Measurements from ENCODE around the gene SUGT1.

The SUGT1 gene

DNA sequence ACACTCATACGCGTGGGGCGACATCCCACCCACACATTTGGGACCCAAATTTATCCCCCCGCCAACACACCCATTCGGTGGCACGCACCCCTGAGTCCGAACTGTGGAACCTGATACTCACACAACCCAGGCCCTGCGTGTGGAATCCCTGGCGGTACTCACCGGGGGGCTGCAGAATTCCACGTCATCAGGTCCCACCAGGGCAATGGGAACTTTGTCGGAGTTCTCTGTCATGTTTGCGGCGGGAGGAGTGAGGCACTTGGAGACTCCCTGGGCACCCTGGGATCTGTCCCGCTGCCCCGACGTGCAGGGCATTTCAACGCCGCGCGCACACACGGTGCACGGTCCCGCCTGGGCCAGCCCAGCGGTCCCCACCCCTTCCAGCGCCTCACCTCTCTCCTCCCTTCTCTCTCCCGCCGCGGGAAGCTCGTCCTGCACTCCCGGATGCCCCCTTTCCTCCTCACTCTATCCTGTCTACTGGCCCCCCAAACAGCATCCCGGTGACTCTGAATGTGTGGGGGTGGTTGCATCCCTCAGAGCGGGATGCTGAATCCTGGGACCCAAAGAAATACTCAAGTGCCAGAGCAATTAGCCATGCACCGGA is 86.9 kb downstream of the SUGT1 start, which contains the start of gene CNMD:
TSS of gene CNMD (minus strand) at position 353 of the 604 bp plus-strand sequence. CDS start at position 234, 119 bp downstream.
- no peak for DNase-seq

DNA sequence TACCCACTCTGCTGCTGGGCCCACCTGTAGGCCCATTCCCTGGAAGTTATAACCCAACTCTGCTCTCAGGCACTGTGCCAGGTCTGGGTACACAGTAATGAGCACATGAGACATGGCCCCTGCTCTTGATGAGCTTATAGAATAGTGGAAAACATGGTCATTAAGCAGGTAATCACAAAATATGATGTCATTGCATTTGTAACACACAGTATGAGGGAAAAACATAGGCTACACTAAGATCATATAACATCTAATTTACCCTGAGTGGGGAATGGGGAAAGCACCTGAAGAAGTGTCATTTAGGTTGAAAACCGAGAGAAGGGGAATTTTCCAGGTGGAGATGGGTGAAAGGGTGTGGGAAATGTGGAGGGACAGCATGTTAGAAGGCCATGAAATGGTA is 90.9 kb downstream of the SUGT1 start:
- no peak for DNase-seq

- no peak for DNase-seq
Measured at GRCh38 chr13:52743988-52744387, 91.4 kb downstream of the SUGT1 start.

DNA sequence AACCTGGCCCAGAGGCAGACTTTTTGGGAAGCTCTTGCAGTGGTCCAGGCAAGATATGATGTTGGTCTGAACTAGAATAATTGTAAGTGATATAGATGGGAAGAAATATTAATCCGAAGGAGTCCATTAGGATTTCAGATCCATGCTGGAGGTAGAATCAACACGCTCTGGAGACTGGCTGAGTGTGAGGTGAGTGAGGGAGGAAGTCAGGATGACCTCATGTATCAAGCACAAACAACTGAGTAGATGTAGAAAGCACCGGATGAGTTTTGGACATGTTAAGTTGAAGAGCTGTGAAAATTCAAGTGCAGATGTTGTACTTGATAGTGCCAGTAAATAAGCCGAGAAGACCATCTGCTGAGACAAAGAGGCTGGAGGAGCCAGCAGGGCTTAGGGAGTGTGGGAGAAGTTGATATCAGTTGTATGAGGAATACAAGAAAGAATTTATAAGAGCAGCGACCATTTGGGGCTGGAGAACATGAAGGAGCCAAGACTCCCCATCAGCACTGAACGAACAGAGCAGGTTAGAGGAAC is 92.3 kb downstream of the SUGT1 start:
- no peak for DNase-seq

DNA sequence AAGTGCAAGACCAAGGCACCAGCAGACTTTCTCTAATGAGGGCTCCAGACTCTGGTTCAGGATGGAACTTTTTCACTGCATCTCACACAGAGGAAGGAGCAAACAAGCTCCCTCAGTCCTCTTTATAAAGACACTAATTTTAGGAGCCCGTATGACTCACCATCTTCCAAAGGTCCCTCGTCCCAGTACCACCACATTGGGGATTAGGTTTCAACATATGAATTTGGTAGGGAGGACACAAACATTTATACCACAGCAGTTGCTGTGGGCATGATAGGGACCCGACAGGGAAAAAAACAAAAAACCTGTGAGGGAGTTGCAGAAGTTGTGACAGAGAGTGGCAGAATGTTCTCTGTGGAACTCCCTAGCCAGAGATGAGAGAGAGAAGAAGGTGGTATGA is 93.5 kb downstream of the SUGT1 start:
- no peak for DNase-seq

GRCh38 chr13:52749419-52749818 is 96.8 kb downstream of the SUGT1 start:
- DNase-seq: peak; percentile 82
